Measurements from ENCODE around the gene DCST1.

DCST1 gene

GRCh38 chr1:155030899-155031298 is 2.7 kb upstream of the DCST1 start:
- in situ Hi-C loops (cut with MboI; ENCODE audit: low sequenced_read_pairs), result no loop called here

DNA sequence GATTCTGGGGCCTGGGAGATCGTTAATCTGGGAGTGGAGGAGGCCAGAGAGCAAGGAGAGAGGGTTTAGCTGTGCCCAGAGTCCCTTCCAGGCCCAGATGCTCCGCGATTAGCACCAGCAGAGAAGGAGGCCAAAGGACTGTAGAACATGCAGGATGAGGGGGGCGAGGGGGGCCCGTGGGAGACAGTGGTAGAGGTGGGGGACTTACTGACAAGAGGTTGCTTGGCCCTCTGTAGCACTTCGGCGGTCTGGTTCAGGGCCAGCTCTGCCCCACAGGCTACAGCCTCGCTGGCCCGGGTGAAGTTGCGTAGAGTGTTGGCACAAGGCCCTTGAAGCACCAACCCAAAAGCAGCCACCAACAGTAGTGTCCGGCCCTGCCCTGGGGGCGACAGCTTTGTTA is 738 bp upstream of the DCST1 start:
- in situ Hi-C loops (cut with MboI; ENCODE audit: low sequenced_read_pairs), result no loop called here

GRCh38 chr1:155034318-155035208 is 939 bp downstream of the DCST1 start:
- in situ Hi-C loops (cut with MboI; ENCODE audit: low sequenced_read_pairs), result no loop called here

- in situ Hi-C loops (cut with MboI; ENCODE audit: low sequenced_read_pairs), result no loop called here
Observed at GRCh38 chr1:155035936-155036335, 2.3 kb downstream of the DCST1 start.

GRCh38 chr1:155037043-155037442 is 3.4 kb downstream of the DCST1 start:
- in situ Hi-C loops (cut with MboI; ENCODE audit: low sequenced_read_pairs), result no loop called here

DNA sequence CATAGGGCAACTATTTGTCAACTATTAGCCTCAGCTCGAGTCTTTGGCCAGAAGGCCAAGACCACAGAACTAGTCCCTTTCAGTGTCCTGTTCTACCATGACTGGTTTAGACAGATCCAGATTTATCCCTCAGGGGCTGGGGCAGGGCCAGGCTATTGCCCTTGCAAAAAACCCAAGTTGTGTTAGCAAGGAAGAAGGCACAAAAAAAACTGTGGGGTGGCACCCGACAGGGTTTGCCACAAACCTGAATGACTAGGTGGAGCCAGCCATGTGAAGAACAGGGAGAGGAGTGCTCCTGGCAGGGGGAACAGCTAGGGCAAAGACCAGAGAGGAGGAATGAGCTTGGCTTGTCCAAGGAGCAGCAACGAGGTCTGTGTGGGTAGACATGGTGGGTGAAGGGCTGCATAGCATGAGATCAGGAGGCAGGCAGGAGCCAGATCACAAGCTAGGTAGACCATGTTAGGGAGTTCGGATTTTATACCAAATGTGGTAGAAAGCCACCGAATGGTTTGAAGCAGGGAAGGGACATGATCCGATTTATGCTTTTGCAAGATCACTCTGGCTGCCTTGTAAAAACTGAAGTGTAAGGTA is 4.3 kb downstream of the DCST1 start:
- in situ Hi-C loops (cut with MboI; ENCODE audit: low sequenced_read_pairs), result no loop called here

- in situ Hi-C loops (cut with MboI; ENCODE audit: low sequenced_read_pairs), result no loop called here
Observed at GRCh38 chr1:155038602-155039307, 5.1 kb downstream of the DCST1 start.

DNA sequence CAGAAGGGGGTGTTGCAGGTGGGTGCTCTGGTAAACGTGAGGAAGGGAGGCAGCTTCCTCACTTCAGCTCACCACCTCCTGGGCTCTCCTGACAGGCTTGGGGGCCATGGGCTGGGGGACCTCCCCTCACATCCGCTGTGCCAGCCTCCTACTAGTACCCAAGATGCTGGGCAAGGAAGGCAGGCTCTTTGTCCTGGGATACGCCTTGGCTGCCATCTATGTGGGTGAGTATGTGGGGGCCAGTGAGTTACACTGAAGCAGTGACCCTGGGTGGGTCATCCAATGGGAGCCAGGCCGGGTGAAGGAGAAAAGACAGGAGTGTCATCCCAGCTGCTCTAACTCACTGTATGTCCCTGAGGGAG is 5.7 kb downstream of the DCST1 start:
- in situ Hi-C loops (cut with MboI; ENCODE audit: low sequenced_read_pairs), result no loop called here

DNA sequence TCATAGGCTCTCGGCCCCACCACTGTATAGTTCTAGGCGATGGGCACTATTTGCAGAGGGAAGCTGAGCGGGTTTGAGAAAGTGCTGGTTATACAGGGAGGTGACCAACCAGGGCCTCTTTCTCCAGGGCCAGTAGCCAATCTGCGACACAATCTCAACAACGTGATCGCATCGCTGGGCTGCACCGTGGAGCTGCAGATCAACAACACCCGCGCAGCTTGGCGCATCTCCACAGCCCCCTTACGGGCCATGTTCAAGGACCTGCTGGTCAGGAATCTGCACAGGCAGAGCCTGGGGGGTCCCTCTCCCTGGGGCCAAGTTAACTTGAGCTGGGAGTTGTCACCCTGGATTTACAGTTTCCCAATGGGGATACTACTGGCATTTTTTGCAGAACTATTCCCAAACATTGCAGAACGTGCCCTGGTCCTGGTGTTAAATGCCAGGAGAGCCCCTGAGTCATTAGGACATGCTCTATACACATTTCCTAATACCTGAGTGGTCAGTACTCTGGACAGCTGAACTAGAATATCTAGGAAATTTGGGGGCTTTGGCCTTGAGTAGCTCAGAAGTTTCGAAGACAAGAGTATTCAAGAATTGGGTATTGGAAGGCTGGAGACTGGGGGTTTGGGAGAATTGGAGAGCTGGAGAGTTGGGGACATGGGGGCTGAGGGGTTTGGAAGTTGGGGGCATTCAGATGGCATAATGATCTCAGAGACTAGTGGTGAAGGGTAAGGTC is 6.9 kb downstream of the DCST1 start:
- in situ Hi-C loops (cut with MboI; ENCODE audit: low sequenced_read_pairs), result no loop called here

DNA sequence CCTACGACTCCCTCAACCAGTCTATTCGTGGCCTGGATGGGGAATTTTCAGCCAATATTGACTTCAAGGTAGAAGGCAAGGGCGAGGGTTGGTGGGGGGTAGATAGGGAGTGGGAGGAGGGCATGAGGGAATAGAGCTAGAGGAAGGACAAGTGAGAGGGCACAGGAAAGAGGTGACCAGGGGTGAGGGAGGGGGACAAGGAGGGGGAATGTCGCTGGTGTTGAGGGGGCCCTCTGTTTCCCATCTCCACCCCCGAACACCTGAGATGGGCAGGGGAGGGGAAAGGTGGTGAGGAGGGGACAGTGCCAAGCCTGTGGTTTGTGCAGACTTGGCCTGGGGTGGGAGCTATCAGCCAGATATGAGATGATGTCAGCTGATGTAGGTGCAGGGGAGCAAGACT is 9.2 kb downstream of the DCST1 start:
- in situ Hi-C loops (cut with MboI; ENCODE audit: low sequenced_read_pairs), result no loop called here

DNA sequence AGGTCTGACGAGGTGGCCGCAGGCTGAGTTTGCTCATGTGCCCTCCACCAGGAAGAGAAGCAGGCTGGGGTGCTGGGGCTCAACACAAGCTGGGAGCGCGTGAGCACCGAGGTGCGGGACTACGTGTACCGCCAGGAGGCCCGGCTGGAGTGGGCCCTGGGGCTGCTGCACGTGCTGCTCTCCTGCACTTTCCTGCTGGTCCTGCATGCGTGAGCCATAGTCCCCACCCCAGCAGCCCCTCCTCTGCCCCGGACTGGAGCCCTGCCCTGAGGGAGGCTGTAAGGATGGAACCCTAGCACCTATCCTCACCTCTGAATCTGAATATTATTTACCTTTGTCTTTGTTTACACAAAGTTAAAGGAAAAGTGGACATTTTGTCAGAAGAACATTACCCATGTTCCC is 9.7 kb downstream of the DCST1 start:
- in situ Hi-C loops (cut with MboI; ENCODE audit: low sequenced_read_pairs), result no loop called here

- in situ Hi-C loops (cut with MboI; ENCODE audit: low sequenced_read_pairs), result no loop called here
Observed at GRCh38 chr1:155043793-155044192, 10.2 kb downstream of the DCST1 start.

GRCh38 chr1:155044365-155044764 is 10.7 kb downstream of the DCST1 start:
- in situ Hi-C loops (cut with MboI; ENCODE audit: low sequenced_read_pairs), result no loop called here

DNA sequence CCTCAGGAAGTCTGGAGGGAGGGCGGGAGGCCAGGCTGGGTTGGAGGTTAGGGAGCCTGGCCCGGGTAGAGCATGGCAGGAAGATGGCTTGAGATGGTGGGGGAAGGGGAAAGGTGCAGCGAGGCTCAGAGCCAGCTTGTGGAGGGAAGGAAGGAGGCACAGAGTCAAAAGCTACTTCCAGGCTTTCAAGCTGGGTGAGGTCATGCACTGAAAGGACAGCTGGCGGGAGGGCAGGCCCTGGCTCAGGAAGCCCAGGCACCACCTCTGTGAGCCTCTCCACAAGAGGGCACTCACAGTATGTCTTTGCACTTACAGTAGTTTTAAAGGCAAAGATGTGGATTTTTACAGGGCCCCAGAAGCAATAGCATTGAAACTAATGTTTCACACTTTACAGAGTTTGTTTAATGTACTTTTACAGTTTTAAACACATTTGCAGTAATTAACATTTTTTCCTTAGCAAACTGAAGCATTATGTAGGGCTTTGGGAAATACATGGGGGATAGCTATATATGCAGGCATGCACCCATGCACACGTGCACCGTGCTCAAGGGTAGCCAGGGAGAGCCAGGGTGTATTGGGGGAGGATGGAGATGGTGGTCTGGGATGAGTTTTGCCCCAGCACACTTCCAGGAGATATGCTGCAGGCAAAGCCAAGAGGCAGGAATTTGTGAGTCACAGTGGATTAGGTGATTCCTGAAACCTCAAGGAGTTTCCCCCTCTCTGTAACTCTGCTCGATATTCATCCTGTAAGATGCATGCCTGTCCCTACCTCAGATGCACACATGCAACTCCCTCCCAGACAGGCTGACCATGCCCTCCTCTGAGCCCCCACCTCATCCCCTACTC is 11.4 kb downstream of the DCST1 start:
- in situ Hi-C loops (cut with MboI; ENCODE audit: low sequenced_read_pairs), result no loop called here

GRCh38 chr1:155048449-155049334 is 15.1 kb downstream of the DCST1 start:
- in situ Hi-C loops (cut with MboI; ENCODE audit: low sequenced_read_pairs), result no loop called here

- in situ Hi-C loops (cut with MboI; ENCODE audit: low sequenced_read_pairs), result no loop called here
Observed at GRCh38 chr1:155049651-155050559, 16.3 kb downstream of the DCST1 start.

- in situ Hi-C loops (cut with MboI; ENCODE audit: low sequenced_read_pairs), result no loop called here
Observed at GRCh38 chr1:155050560-155051341, 17.1 kb downstream of the DCST1 start, which contains the start of gene ADAM15. ADAM15 (plus strand) TSS chr1:155051316; CDS start chr1:155051387, 71 bp downstream.

Measured in HL-60/S4 treated with phorbol 12-myristate 13-acetate at 8.2 ng/mL for 4 days and 3 days (cell line).